Panc1 (cell line): ENCODE data around the gene KASH5.

Experiments used
- POLR2AphosphoS5 ChIP-seq: IDR thresholded peaks from 2 replicates; pipeline ENCODE4 v1.6.1; 2012; ENCODE audit warnings: mild to moderate bottlenecking, low read depth, low read length, moderate library complexity
- TCF7L2 ChIP-seq: IDR thresholded peaks from 2 replicates; pipeline ENCODE4 v1.6.1; 2011; ENCODE audit warnings: mild to moderate bottlenecking, low read depth, low read length, inconsistent platforms
- TF ChIP-seq, protein P1 (sequence below): fragments of 450-650 bp; IDR thresholded peaks from 2 replicates; pipeline ENCODE4 v1.5.1; 2017; ENCODE audit warnings: mild to moderate bottlenecking
- TF ChIP-seq, protein P2 (sequence below), 2 experiments: IDR thresholded peaks; 2 replicates each; pipeline ENCODE4 v1.6.1; 2011 to 2012; ENCODE audit warnings: low read depth in 2 of 2, control low read depth in 1 of 2, low read length in 1 of 2, mild to moderate bottlenecking in 1 of 2, moderate library complexity in 1 of 2; ENCODE audit not compliant: insufficient read depth in 1 of 2

DNA sequence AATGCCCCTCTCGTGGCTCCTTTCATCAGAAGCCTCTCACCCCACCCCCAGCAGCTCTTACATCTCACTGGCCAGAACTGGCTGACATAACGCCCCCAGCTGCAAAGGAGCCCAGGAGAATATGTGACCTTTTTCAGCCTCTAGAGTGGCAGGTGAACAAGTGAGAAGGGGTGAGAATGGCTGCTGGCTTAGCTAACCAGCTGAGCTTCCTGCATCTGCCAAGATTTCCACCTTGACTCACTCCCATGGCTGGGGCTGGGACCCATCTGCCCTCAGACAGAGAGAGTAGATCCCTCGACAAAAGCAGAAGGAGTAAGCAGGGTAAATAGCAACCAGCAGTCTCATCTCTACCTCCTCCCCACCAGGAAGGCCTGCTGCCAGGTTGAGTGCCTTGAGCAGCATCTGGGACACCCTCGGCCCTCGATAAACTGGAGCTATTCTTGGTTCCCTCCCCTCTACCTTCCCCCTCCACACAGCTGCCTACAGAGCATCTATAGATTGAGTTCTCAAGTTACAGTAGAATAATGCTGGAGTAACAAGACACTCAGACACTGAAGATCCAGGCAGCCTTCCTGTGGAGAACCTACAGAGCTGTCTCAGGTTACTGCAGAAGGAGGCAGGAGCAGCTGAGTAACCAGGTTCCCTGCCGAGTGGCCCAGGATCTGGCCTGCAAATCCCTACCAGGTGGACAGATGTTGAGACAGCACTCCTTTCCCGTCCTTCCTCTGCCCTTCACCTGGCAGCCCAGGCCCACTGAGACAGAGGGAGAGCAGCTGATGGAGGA lies 15.5 kb downstream of the KASH5 start:
- TF ChIP-seq, protein P1, sequence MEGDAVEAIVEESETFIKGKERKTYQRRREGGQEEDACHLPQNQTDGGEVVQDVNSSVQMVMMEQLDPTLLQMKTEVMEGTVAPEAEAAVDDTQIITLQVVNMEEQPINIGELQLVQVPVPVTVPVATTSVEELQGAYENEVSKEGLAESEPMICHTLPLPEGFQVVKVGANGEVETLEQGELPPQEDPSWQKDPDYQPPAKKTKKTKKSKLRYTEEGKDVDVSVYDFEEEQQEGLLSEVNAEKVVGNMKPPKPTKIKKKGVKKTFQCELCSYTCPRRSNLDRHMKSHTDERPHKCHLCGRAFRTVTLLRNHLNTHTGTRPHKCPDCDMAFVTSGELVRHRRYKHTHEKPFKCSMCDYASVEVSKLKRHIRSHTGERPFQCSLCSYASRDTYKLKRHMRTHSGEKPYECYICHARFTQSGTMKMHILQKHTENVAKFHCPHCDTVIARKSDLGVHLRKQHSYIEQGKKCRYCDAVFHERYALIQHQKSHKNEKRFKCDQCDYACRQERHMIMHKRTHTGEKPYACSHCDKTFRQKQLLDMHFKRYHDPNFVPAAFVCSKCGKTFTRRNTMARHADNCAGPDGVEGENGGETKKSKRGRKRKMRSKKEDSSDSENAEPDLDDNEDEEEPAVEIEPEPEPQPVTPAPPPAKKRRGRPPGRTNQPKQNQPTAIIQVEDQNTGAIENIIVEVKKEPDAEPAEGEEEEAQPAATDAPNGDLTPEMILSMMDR, result no peak
- TF ChIP-seq TCF7L2 (no peak), POLR2AphosphoS5 (no peak)
- TF ChIP-seq, protein P2, sequence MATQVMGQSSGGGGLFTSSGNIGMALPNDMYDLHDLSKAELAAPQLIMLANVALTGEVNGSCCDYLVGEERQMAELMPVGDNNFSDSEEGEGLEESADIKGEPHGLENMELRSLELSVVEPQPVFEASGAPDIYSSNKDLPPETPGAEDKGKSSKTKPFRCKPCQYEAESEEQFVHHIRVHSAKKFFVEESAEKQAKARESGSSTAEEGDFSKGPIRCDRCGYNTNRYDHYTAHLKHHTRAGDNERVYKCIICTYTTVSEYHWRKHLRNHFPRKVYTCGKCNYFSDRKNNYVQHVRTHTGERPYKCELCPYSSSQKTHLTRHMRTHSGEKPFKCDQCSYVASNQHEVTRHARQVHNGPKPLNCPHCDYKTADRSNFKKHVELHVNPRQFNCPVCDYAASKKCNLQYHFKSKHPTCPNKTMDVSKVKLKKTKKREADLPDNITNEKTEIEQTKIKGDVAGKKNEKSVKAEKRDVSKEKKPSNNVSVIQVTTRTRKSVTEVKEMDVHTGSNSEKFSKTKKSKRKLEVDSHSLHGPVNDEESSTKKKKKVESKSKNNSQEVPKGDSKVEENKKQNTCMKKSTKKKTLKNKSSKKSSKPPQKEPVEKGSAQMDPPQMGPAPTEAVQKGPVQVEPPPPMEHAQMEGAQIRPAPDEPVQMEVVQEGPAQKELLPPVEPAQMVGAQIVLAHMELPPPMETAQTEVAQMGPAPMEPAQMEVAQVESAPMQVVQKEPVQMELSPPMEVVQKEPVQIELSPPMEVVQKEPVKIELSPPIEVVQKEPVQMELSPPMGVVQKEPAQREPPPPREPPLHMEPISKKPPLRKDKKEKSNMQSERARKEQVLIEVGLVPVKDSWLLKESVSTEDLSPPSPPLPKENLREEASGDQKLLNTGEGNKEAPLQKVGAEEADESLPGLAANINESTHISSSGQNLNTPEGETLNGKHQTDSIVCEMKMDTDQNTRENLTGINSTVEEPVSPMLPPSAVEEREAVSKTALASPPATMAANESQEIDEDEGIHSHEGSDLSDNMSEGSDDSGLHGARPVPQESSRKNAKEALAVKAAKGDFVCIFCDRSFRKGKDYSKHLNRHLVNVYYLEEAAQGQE (IDR thresholded peaks at IDR 0.05; ENCODE audit: insufficient read depth in 1 of 2, low read depth in 2 of 2, low read length in 1 of 2), result no peak
